Thoracic aorta (tissue), 2 donors: ENCODE data around the gene ACO2. TPM values are rescaled to one million over a fixed set of nuclear protein-coding genes. Genes with fewer than 3 reads are reported as not detected.

Source experiments
- ATAC-seq: fragments of 150-250 bp; one replicate; pipeline ENCODE4 v1.8.0; 2017; ENCODE audit warnings: low read depth; ENCODE audit not compliant: insufficient number of reproducible peaks, low FRiP score
- DNase-seq: peaks from one replicate; pipeline ENCODE4 v3.0.0-alpha.2; 2020; ENCODE audit warnings: low spot score
- H3K27ac ChIP-seq, 2 donors: fragments of 200-600 bp; sonication (generic); 1 replicate in 1 of 2; 2 replicates in 1 of 2; pipeline ENCODE4 v1.5.1; 2016; ENCODE audit warnings: mild to moderate bottlenecking in 2 of 2, moderate library complexity in 2 of 2
- H3K27me3 ChIP-seq: fragments of 200-600 bp; sonication (generic); replicated peaks from 2 replicates; pipeline ENCODE4 v1.6.0; 2016; ENCODE audit warnings: mild to moderate bottlenecking; ENCODE audit not compliant: insufficient read depth
- H3K36me3 ChIP-seq: fragments of 200-600 bp; sonication (generic); one replicate; pipeline ENCODE4 v1.5.1; 2016
- H3K4me1 ChIP-seq, 2 donors: fragments of 200-600 bp; sonication (generic); 1 replicate in 1 of 2; 2 replicates in 1 of 2; pipeline versions ENCODE4 v1.5.1 to v1.6.0; 2016; ENCODE audit warnings: low read depth in 2 of 2, mild to moderate bottlenecking in 1 of 2; ENCODE audit not compliant: control insufficient read depth in 1 of 2
- H3K4me3 ChIP-seq: fragments of 200-600 bp; sonication (generic); 2 replicates; pipeline ENCODE4 v1.5.1; 2016; ENCODE audit warnings: mild to moderate bottlenecking
- H3K9me3 ChIP-seq: fragments of 200-600 bp; sonication (generic); 2 replicates; pipeline ENCODE4 v1.5.1; 2016
- CTCF ChIP-seq: fragments of 200-600 bp; sonication (generic); IDR thresholded peaks from one replicate; pipeline ENCODE4 v1.5.1; 2019; ENCODE audit warnings: antibody characterized with exemption
- total RNA-seq, 2 donors: library from RNA; depleted of rRNA; stranded (reverse); fragments of >200 nt; gene quantifications; one replicate each; pipeline versions ENCODE4 v1.1.0 to v1.2.3, GENCODE V29; 2016

The ACO2 gene
- total RNA-seq, 2 donors from 2014 or later = 52.1 to 57.8 TPM

DNA sequence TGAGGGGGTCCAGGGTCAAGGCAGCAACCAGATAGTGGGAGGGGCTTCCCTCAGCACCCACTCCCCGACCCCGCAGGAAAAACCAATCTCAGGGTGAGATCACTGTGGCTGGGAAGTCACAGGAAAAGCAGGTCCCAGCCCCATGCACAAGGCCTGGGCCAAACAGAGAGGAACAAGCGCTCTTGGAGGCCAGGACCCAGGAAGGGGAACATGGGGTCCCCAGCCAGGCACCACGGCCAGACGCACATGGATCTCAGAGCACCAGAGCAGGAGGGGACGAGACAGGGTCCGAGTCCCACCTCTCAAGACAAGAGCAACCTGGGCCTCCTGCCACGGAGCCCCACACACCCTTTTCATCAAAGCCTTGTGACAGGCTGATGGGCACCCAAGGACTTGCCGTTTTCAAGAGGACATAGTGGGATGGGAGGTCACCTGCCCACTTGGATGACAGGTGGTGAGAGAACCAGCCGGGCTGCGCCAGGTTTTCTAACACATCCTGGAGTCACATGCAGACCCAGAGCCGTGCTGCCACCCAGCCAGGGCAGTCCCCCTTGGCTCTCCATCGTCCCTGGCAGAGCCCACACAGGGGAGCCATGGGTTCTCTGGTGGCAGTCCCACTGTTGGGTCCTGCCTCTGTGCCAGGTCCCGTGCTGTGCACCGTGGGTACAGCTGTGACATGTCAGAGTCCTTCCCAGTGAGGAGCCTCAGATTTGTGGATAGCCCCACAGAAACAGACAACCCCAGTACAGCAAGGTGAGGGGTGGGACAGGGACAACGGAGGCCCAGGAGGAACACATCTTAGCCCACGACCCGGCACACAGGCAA lies 62.2 kb downstream of the ACO2 start:
- Histone ChIP-seq H3K4me1 (peaks cover 0 to 18% of the 10 kb centered on the region in 2 donors), H3K27ac (peak overlapping the region in 1 of 2 donors; percentile 1), H3K36me3 (peaks cover 48% of the 10 kb centered on the region), H3K4me3 (no peak overlapping the region), H3K27me3 (no peaks in the 10 kb centered on the region), H3K9me3 (no peaks in the 10 kb centered on the region)
- no peak for TF ChIP-seq CTCF
- DNase-seq = no peak
- no peak for ATAC-seq

DNA sequence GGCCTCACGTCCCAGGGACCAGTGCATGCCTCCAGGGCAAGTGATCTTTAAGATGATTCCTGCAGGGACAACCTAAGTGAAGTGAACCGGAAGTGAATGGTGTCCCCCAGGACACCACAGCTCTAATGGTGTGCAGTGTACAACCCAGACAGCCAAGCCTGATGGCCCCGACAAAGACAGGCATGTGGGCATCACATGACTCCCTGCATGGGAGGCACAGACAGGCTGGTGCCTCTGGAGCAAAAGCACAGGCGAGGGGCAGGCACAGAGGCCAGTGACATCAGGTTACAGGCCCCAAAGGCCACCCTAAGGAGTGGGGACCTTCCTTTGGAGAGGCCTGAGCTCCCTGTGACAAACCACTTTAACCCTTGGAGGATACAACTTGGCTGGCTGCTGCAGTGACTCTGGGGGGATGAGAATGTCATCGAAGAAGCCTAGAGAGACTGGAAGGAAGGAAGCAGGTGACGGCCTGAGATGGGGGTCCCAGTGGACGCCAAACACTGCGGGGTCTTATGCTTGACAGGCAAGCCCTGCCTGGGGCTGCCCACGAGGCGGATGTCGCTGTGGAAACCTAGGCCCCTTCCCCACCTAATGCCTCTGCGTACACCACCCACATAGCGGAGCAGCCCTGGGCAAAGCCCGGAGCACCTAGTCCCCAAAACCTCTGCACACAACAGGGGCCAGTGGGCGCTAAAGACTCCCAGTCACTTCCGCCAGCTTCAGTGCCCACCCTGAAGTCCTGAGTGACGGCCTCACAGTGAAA lies 63.0 kb downstream of the ACO2 start:
- H3K9me3 ChIP-seq = no peaks in the 10 kb centered on the region
- H3K27me3 ChIP-seq = no peaks in the 10 kb centered on the region
- ATAC-seq (no peak), DNase-seq (no peak)
- H3K36me3 ChIP-seq = peaks cover 46% of the 10 kb centered on the region
- peaks cover 0 to 10% of the 10 kb centered on the region in 2 donors for H3K4me1 ChIP-seq
- no peak overlapping the region for H3K4me3 ChIP-seq
- peak overlapping the region in 1 of 2 donors; percentile 1 for H3K27ac ChIP-seq
- no peak for TF ChIP-seq CTCF

DNA sequence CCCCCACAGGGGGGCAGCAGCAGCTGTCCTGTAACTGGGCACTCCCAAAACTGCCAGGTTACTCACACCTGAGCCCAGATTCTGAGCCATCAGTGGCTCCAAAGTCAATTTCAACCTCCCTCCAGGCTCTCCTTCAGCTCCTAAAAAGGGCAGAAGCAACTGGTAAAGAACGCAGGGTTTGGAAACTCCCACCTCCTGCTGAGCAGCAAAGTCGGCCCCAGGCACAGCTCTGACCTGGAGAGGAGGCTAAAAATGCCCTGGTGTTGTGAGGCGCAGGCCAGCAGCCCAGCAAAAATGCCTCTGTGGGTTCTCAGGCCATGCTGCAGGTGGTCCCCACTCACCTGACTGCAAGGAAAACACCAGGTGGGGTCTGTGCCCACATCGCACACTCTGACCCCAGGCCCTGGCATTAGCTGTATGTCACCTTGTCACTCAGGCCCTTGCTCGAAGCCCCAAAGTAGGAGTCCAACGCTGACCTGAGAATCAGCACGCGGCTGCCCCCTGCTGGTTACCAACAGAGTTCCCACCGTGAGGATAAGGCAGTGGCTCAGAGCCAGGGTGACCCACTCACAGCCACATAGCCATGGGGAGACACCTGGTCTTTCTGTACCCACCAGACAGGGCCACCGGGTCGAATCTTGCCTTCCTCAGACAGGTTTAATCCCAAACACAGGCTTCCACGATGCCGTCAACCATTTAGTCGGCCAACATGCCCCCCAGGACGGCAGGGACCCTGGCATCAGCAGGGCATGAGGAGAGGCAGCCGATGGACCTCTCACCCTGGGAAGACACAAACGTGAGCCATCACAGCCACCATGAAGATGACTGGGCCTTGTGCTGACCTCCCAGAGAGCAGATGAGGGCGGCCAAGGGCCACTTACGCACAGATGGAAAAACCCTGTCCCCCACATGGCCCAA lies 64.2 kb downstream of the ACO2 start:
- H3K9me3 ChIP-seq = no peaks in the 10 kb centered on the region
- H3K36me3 ChIP-seq = peaks cover 33% of the 10 kb centered on the region

DNA sequence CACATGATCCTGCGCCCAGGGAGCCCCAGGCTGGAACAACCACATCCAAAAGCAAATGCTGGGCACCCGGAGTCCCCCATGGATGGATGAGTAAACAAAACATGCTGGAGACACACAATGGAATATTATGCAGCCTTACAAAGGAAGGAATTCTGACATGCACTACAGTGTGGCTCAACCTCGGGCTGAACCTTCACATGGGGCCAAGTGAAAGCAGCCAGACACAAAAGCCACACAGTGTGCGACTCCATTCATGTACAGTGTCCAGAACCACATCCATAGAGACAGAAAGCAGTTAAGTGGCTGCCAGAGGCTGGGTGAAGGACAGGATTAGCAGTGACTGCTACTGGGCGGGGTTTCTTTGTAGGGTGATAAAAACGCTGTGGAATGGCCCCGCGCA lies 65.3 kb downstream of the ACO2 start:
- Histone ChIP-seq H3K36me3 (peaks cover 23% of the 10 kb centered on the region), H3K4me1 (peaks cover 0 to 7% of the 10 kb centered on the region in 2 donors), H3K4me3 (no peak overlapping the region), H3K9me3 (no peaks in the 10 kb centered on the region), H3K27me3 (no peaks in the 10 kb centered on the region), H3K27ac (no peak overlapping the region)
- DNase-seq (no peak), ATAC-seq (no peak)
- TF ChIP-seq CTCF = no peak

More for the DNA sequence above, 64.2 kb downstream of the ACO2 start:
- H3K27ac ChIP-seq = peak overlapping the region in 1 of 2 donors; percentile 40
- no peak for DNase-seq
- H3K4me3 ChIP-seq = no peak overlapping the region
- H3K27me3 ChIP-seq = no peaks in the 10 kb centered on the region
- peak; percentile 86 for TF ChIP-seq CTCF
- no peak for ATAC-seq
- H3K4me1 ChIP-seq = peaks cover 0 to 7% of the 10 kb centered on the region in 2 donors
